GM23338 (cell line): Measurements from ENCODE around the gene SH3RF3. TPM values are rescaled to one million over a fixed set of nuclear protein-coding genes. Genes with fewer than 3 reads are reported as not detected.

ENCODE experiments used
- ATAC-seq: fragments of 200-7000 bp; cut with Tn5 transposase; 3 replicates; pipeline ENCODE4 v1.9.1; 2020
- DNase-seq: peaks from one replicate; pipeline ENCODE4 v3.0.0-alpha.2; 2015; ENCODE audit warnings: low spot score
- H2AFZ ChIP-seq: fragments of 200-600 bp; sonication (generic); 2 replicates; pipeline ENCODE4 v1.8.0; 2016; ENCODE audit warnings: antibody characterized with exemption, mild to moderate bottlenecking, moderate library complexity
- H3F3A ChIP-seq: fragments of 200-600 bp; sonication (generic); replicated peaks from 2 replicates; pipeline ENCODE4 v1.8.0; 2017; ENCODE audit warnings: antibody characterized with exemption, mixed run types, low read depth
- H3K27ac ChIP-seq: fragments of 200-600 bp; sonication (generic); 2 replicates; pipeline ENCODE4 v1.6.1; 2016; ENCODE audit warnings: low read depth
- H3K27me3 ChIP-seq: fragments of 200-600 bp; sonication (generic); 2 replicates; pipeline ENCODE4 v1.8.0; 2016; ENCODE audit warnings: mild to moderate bottlenecking, mixed run types, moderate library complexity; ENCODE audit not compliant: insufficient read depth
- H3K36me3 ChIP-seq: fragments of 200-600 bp; sonication (generic); 2 replicates; pipeline ENCODE4 v1.8.0; 2016; ENCODE audit warnings: mild to moderate bottlenecking; ENCODE audit not compliant: insufficient read depth
- H3K4me1 ChIP-seq: fragments of 200-600 bp; sonication (generic); 2 replicates; pipeline ENCODE4 v1.8.0; 2016; ENCODE audit warnings: mild to moderate bottlenecking, moderate library complexity; ENCODE audit not compliant: insufficient read depth
- H3K4me2 ChIP-seq: fragments of 200-600 bp; sonication (generic); 2 replicates; pipeline ENCODE4 v1.7.1; 2017; ENCODE audit warnings: mixed run types
- H3K4me3 ChIP-seq: fragments of 200-600 bp; sonication (generic); 2 replicates; pipeline ENCODE4 v1.6.1; 2016; ENCODE audit warnings: mixed run types
- H3K79me2 ChIP-seq: fragments of 200-600 bp; sonication (generic); replicated peaks from 2 replicates; pipeline ENCODE4 v1.8.0; 2017; ENCODE audit warnings: mild to moderate bottlenecking; ENCODE audit not compliant: insufficient read depth
- H3K9me2 ChIP-seq: fragments of 200-600 bp; sonication (generic); 2 replicates; pipeline ENCODE4 v1.8.0; 2017; ENCODE audit not compliant: insufficient read depth
- H4K20me1 ChIP-seq: fragments of 200-600 bp; sonication (generic); replicated peaks from 2 replicates; pipeline ENCODE4 v1.8.0; 2017; ENCODE audit warnings: mild to moderate bottlenecking; ENCODE audit not compliant: insufficient read depth
- H3K27ac Mint-ChIP-seq: 2 replicates; pipeline ENCODE4 v1.8.0; 2020; ENCODE audit warnings: inconsistent platforms, mild to moderate bottlenecking, moderate library complexity, mixed read lengths
- H3K27me3 Mint-ChIP-seq: 3 replicates; pipeline ENCODE4 v1.8.0; 2022; ENCODE audit warnings: low read depth, mild to moderate bottlenecking, moderate library complexity, mixed read lengths, inconsistent platforms; ENCODE audit not compliant: insufficient read depth, poor library complexity
- H3K36me3 Mint-ChIP-seq: 3 replicates; pipeline ENCODE4 v1.8.0; 2021; ENCODE audit warnings: low read depth, mild to moderate bottlenecking, inconsistent platforms, moderate library complexity, mixed read lengths
- H3K4me1 Mint-ChIP-seq: 3 replicates; pipeline ENCODE4 v1.8.0; 2020; ENCODE audit warnings: mild to moderate bottlenecking, inconsistent platforms, mixed read lengths
- H3K4me3 Mint-ChIP-seq: 3 replicates; pipeline ENCODE4 v1.8.0; 2021; ENCODE audit warnings: moderate library complexity, mild to moderate bottlenecking, inconsistent platforms, mixed read lengths
- H3K9me3 Mint-ChIP-seq: 3 replicates; pipeline ENCODE4 v1.8.0; 2020; ENCODE audit warnings: moderate library complexity, mild to moderate bottlenecking, inconsistent platforms, mixed read lengths
- CREB1 ChIP-seq: fragments of 250-450 bp; sonication (Bioruptor Pico); IDR thresholded peaks from 2 replicates; pipeline ENCODE4 v1.5.0; 2020; ENCODE audit warnings: low read depth, mild to moderate bottlenecking, moderate library complexity
- CTCF ChIP-seq, 2 experiments: fragments of 200-600 bp in 1 of 2; sonication (generic) in 1 of 2; conservative IDR thresholded peaks; 2 replicates each; pipeline versions ENCODE4 v1.5.1 to v1.6.1; 2016 to 2017; ENCODE audit warnings: antibody characterized with exemption in 2 of 2, low read depth in 2 of 2, mild to moderate bottlenecking in 2 of 2, moderate library complexity in 1 of 2
- ETS1 ChIP-seq: IDR thresholded peaks from 2 replicates; pipeline ENCODE4 v1.6.1; 2016; ENCODE audit warnings: antibody characterized with exemption
- EZH2 ChIP-seq: fragments of 200-600 bp; sonication (generic); IDR thresholded peaks from one replicate; pipeline ENCODE4 v1.8.0; 2017; ENCODE audit warnings: antibody characterized with exemption, mild to moderate bottlenecking, low read depth; ENCODE audit not compliant: unreplicated experiment
- EZH2phosphoT487 ChIP-seq: fragments of 200-600 bp; sonication (generic); IDR thresholded peaks from one replicate; pipeline ENCODE4 v1.8.1; 2018; ENCODE audit warnings: antibody characterized with exemption; ENCODE audit not compliant: unreplicated experiment
- JUNB ChIP-seq: IDR thresholded peaks from one replicate; pipeline ENCODE4 v1.6.1; 2016; ENCODE audit warnings: antibody characterized with exemption; ENCODE audit not compliant: unreplicated experiment
- NANOG ChIP-seq: IDR thresholded peaks from 2 replicates; pipeline ENCODE4 v1.6.1; 2016; ENCODE audit warnings: antibody characterized with exemption, borderline replicate concordance
- POLR2AphosphoS5 ChIP-seq: IDR thresholded peaks from 2 replicates; pipeline ENCODE4 v1.6.1; 2016; ENCODE audit warnings: antibody characterized with exemption, low read depth
- REST ChIP-seq: IDR thresholded peaks from one replicate; pipeline ENCODE4 v1.6.1; 2018; ENCODE audit warnings: antibody characterized with exemption; ENCODE audit not compliant: unreplicated experiment
- STAT1 ChIP-seq: IDR thresholded peaks from one replicate; pipeline ENCODE4 v1.6.1; 2016; ENCODE audit warnings: antibody characterized with exemption; ENCODE audit not compliant: unreplicated experiment
- ZNF114 ChIP-seq: fragments of 250-450 bp; sonication (Bioruptor Pico); IDR thresholded peaks from 2 replicates; pipeline ENCODE4 v1.5.0; 2020; ENCODE audit warnings: mild to moderate bottlenecking, moderate library complexity
- ZNF331 ChIP-seq: fragments of 250-450 bp; sonication (Bioruptor Pico); IDR thresholded peaks from 2 replicates; pipeline ENCODE4 v1.5.0; 2020; ENCODE audit warnings: low read depth, mild to moderate bottlenecking, moderate library complexity
- polyA plus RNA-seq: library from polyadenylated mRNA; unstranded; fragments of >200 nt; fragmentation: Nextera tagmentation; extraction: Ambion mirVana; gene quantifications from 2 replicates; pipeline ENCODE4 v1.2.1, GENCODE V29; 2016
- total RNA-seq: library from RNA; depleted of rRNA; stranded (reverse); fragments of >200 nt; shearing (Covaris generic); gene quantifications from 2 replicates; pipeline ENCODE4 v1.2.3, GENCODE V29; 2014
- TF ChIP-seq, protein P1 (sequence below): fragments of 250-450 bp; sonication (Bioruptor Pico); IDR thresholded peaks from 2 replicates; pipeline ENCODE4 v1.5.0; 2020; ENCODE audit warnings: mild to moderate bottlenecking, moderate library complexity

The SH3RF3 gene
- total and polyA plus RNA-seq, 2 experiments from 2014 or later = 0.11 to 0.63 TPM

DNA sequence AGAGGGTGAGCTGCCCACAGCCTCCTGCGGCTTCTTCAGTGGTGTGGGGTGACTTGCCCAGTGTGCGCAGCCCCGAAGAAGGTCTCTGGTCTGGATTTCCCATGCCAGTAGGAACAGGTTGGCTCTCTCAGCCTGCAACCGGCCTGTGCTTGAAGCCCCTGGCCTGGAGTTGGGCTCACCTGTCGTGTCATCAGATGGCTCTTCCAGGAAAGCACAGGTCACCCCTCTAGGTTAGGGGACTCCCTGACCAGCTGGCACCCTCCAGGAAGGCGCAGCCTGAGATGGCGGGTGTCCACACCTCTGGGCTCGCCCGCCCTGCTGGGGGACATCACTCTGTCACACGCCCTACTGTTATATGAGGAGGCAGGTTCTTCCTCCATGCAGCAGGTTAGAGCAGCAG lies 304.9 kb downstream of the SH3RF3 start:
- Histone ChIP-seq H3K27me3 (no peaks in the 10 kb centered on the region), H4K20me1 (no peaks in the 10 kb centered on the region), H3K4me2 (no peak overlapping the region), H3K79me2 (no peaks in the 10 kb centered on the region), H3K27ac (no peak overlapping the region), H3K36me3 (no peaks in the 10 kb centered on the region), H3K9me2 (no peaks in the 10 kb centered on the region), H2AFZ (no peak overlapping the region), H3K4me1 (no peaks in the 10 kb centered on the region), H3K4me3 (no peak overlapping the region), H3F3A (no peaks in the 10 kb centered on the region)
- H3K4me1 Mint-ChIP-seq = no peaks in the 10 kb centered on the region
- H3K36me3 Mint-ChIP-seq = no peaks in the 10 kb centered on the region
- no peak for TF ChIP-seq STAT1
- TF ChIP-seq POLR2AphosphoS5 = no peak
- TF ChIP-seq, protein P1, sequence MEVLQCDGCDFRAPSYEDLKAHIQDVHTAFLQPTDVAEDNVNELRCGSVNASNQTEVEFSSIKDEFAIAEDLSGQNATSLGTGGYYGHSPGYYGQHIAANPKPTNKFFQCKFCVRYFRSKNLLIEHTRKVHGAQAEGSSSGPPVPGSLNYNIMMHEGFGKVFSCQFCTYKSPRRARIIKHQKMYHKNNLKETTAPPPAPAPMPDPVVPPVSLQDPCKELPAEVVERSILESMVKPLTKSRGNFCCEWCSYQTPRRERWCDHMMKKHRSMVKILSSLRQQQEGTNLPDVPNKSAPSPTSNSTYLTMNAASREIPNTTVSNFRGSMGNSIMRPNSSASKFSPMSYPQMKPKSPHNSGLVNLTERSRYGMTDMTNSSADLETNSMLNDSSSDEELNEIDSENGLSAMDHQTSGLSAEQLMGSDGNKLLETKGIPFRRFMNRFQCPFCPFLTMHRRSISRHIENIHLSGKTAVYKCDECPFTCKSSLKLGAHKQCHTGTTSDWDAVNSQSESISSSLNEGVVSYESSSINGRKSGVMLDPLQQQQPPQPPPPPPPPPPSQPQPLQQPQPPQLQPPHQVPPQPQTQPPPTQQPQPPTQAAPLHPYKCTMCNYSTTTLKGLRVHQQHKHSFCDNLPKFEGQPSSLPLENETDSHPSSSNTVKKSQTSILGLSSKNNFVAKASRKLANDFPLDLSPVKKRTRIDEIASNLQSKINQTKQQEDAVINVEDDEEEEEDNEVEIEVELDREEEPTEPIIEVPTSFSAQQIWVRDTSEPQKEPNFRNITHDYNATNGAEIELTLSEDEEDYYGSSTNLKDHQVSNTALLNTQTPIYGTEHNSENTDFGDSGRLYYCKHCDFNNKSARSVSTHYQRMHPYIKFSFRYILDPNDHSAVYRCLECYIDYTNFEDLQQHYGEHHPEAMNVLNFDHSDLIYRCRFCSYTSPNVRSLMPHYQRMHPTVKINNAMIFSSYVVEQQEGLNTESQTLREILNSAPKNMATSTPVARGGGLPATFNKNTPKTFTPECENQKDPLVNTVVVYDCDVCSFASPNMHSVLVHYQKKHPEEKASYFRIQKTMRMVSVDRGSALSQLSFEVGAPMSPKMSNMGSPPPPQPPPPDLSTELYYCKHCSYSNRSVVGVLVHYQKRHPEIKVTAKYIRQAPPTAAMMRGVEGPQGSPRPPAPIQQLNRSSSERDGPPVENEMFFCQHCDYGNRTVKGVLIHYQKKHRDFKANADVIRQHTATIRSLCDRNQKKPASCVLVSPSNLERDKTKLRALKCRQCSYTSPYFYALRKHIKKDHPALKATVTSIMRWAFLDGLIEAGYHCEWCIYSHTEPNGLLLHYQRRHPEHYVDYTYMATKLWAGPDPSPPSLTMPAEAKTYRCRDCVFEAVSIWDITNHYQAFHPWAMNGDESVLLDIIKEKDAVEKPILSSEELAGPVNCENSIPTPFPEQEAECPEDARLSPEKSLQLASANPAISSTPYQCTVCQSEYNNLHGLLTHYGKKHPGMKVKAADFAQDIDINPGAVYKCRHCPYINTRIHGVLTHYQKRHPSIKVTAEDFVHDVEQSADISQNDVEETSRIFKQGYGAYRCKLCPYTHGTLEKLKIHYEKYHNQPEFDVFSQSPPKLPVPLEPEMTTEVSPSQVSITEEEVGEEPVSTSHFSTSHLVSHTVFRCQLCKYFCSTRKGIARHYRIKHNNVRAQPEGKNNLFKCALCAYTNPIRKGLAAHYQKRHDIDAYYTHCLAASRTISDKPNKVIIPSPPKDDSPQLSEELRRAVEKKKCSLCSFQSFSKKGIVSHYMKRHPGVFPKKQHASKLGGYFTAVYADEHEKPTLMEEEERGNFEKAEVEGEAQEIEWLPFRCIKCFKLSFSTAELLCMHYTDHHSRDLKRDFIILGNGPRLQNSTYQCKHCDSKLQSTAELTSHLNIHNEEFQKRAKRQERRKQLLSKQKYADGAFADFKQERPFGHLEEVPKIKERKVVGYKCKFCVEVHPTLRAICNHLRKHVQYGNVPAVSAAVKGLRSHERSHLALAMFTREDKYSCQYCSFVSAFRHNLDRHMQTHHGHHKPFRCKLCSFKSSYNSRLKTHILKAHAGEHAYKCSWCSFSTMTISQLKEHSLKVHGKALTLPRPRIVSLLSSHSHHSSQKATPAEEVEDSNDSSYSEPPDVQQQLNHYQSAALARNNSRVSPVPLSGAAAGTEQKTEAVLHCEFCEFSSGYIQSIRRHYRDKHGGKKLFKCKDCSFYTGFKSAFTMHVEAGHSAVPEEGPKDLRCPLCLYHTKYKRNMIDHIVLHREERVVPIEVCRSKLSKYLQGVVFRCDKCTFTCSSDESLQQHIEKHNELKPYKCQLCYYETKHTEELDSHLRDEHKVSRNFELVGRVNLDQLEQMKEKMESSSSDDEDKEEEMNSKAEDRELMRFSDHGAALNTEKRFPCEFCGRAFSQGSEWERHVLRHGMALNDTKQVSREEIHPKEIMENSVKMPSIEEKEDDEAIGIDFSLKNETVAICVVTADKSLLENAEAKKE = no peak
- no peak for TF ChIP-seq EZH2
- no peak for TF ChIP-seq EZH2phosphoT487
- no peak for TF ChIP-seq CTCF (conservative IDR thresholded peaks at IDR 0.05; ENCODE audit: low read depth in 2 of 2)
- TF ChIP-seq NANOG = no peak
- TF ChIP-seq ZNF114 = no peak
- TF ChIP-seq ETS1 = no peak
- TF ChIP-seq CREB1 = no peak
- no peak for TF ChIP-seq ZNF331 (CRISPR knock-in tag)
- no peak for TF ChIP-seq REST
- TF ChIP-seq JUNB = no peak
- no peak overlapping the region for H3K4me3 Mint-ChIP-seq
- H3K27ac Mint-ChIP-seq = no peak overlapping the region
- DNase-seq = no peak
- no peaks in the 10 kb centered on the region for H3K9me3 Mint-ChIP-seq
- peaks cover 11% of the 10 kb centered on the region for H3K27me3 Mint-ChIP-seq
- ATAC-seq = no peak
